Raji (cell line): Measurements from ENCODE around the gene RGS7BP.

ENCODE experiments used
- POLR2A ChIP-seq: IDR thresholded peaks from 2 replicates; pipeline ENCODE4 v1.6.1; 2011; ENCODE audit warnings: low read depth, low read length, control low read depth; ENCODE audit not compliant: insufficient read depth

The RGS7BP gene

DNA sequence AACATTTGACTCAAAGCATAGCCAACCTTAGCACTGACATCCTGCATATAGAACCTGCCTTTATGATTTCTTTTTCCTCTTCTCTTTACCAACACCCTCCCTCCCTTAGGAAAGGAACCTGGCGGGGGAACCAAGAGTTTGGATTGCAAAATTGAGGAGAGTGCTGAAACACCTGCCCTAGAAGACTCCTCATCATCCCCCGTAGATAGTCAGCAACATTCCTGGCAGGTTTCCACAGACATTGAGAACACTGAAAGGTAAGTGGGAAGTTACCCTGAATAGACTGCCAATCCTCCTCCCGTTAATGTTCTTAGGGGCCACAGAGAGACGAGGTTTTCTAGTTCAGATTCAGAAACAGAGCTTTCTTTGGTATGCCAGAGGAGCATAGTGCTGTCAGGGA lies 88.8 kb downstream of the RGS7BP start:
- TF ChIP-seq POLR2A: no peak

DNA sequence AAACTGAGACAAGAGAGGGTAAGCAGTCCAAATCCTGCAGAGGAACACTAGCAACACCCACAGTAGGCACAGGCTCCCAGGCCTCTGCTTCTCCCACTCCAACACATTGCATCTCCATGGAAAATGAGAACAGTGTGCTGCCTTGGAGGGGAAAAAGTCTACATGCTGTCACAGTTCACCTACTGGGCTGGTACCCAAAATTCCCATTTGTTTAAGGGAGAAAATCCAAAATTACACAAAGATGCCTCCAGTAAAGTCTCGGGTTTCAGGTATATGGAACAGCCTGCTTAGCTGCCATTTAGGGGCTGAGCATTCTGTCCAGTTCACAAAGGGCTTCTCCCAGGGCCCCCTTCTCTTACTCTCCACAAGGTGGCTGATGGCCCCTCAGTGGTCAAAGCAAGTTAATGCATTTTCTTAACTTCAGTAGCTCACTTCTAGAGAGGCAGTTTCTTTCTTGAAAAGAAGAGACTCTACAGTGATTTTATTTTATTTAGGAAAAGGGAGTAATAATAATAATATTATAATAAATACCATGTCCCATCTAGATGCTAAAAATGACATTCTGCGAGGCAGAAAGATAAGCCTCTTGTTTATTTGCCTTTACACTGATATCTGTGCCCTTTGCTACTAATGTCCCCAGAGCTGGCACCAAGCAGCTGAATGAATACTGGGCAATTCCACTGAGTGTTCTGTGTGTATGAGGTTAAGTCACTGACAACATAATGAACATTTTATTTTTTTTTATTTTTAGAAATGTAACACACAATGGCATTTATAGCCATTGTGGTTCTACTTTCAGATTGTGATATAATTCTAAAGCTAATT lies 89.4 kb downstream of the RGS7BP start:
- no peak for TF ChIP-seq POLR2A

- TF ChIP-seq POLR2A: no peak
Measured at GRCh38 chr5:64599226-64599625, 93.4 kb downstream of the RGS7BP start.

DNA sequence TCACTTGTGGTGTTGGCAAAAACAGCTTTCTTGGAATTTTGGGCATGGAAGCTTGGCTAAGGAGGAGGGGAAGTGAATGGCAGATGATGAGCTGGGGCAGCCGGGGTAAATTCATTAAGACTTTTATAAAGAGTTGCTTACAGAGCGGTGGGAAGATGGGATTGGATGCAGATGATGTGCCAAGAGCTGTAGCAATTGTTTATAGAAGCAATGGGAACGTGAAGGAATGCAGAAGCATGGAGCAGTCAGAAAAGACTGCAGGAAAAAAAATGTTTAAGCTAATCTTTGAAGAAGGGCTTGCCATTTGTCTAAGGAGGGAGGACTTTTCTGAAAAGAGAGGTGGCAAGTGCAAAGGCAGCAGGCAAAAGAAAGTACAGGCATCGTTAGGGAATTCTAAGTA lies 97.9 kb downstream of the RGS7BP start:
- no peak for TF ChIP-seq POLR2A

DNA sequence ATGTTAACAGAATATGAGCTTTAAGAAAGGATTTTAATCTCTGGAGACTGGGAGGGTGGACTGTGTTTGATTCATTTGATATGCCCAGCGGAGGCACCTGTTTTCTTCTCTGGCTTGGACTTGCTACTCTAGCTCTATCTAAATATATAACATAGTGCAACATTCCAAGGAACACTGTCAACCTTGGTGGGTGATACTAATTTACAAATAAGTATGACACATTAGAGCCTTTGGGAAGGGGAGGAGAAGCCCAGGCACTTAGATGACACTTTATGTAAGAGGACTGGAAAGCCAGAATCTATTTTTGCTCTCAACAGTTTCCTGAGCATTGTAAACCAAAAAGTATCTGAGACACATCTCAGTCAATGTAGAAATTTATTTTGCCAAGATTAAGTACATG lies 101.1 kb downstream of the RGS7BP start:
- TF ChIP-seq POLR2A: no peak

- TF ChIP-seq POLR2A: no peak
Measured at GRCh38 chr5:64612344-64612961, 106.6 kb downstream of the RGS7BP start.

- TF ChIP-seq POLR2A: no peak
Measured at GRCh38 chr5:64615895-64616294, 110.1 kb downstream of the RGS7BP start.

DNA sequence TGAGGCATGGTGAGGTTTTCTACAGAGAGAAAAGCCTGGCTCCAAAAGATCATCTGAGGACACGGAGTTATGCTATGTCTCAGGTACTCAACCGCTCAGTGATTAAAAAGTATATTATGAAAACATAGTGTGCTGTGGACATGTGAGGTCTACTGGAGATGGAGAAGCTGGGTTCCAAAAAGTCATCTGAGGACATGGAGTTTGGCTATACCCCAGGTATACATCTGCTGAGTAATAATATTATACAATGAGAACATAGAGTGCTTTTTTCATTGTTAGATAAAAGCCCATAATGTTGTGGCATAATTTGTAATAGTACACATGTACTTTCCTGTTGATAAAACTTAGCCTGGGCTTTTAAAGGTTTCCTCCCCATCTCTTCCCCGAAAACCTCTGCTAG lies 113.8 kb downstream of the RGS7BP start:
- TF ChIP-seq POLR2A: no peak

- no peak for TF ChIP-seq POLR2A
Measured at GRCh38 chr5:64622991-64623390, 117.2 kb downstream of the RGS7BP start.

GRCh38 chr5:64625678-64626077 lies 119.9 kb downstream of the RGS7BP start:
- TF ChIP-seq POLR2A: no peak

DNA sequence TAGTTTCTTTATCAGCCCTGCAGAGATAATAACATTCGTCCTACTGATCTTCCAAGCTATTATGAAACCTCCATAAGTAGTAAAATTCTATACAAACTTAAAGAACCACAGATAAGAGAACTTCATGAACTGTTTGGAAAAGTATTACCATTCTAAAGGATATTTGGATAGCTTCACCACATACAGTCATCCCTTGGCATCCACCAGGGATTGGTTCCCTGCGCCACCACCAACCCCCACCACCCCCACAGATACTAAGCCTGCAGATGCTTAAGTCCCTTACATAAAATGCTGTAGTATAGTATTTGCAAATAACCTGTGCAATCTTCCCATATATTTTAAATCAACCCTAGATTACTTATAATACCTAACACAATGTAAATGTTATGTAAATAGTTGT lies 123.1 kb downstream of the RGS7BP start:
- no peak for TF ChIP-seq POLR2A

GRCh38 chr5:64629841-64630240 lies 124.0 kb downstream of the RGS7BP start:
- no peak for TF ChIP-seq POLR2A

DNA sequence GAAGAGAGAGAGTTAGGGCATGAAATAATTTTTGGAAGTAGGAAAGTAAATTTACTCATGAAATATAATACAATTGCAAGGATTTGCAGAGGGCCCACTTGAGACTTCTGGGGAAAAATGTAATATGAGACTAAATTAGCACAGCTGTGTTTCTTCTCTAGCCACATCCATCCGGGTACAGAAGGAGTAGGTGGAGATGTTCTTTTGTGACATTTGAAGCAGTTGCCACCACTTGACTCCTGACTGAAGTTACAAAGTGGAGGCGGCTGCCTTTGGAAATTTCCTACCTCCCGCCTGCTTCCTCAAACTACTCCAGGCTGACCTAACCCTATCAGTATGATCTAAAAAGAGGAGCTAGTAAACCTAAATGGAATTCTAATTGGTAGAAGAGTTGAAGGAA lies 126.4 kb downstream of the RGS7BP start:
- no peak for TF ChIP-seq POLR2A

- no peak for TF ChIP-seq POLR2A
Measured at GRCh38 chr5:64634997-64635686, 129.3 kb downstream of the RGS7BP start.

- TF ChIP-seq POLR2A: no peak
Measured at GRCh38 chr5:64637144-64637543, 131.3 kb downstream of the RGS7BP start.

DNA sequence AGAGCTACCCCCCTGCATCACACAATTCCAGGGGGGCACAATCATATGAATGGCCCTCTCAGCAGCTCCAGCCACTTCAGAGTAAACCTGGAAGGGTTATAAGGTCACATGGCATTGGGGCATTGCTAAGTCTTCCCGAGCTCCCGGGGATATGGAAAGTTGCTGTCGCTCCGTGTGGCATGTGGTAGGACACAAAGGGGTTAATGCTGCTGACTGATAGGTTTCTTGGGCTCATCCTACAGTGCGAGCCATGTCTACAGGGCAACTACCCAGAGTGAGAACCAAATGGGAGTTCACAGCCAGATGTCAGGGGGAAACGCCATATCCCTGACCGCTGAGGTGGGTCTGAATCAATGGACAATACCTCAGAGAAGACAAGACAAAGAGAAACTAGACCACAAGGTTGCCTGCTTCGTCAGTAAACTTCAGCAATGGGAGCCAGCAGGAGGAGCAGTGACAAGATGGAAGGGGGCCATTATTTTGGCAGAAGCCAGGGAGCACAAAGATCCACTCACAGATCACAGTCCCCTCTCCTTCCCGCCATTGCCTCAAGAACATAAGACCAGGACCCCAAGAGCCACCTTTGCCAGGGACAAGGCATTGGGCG lies 132.1 kb downstream of the RGS7BP start:
- no peak for TF ChIP-seq POLR2A
